ENCODE results near the gene SHMT1.

Gene SHMT1

DNA sequence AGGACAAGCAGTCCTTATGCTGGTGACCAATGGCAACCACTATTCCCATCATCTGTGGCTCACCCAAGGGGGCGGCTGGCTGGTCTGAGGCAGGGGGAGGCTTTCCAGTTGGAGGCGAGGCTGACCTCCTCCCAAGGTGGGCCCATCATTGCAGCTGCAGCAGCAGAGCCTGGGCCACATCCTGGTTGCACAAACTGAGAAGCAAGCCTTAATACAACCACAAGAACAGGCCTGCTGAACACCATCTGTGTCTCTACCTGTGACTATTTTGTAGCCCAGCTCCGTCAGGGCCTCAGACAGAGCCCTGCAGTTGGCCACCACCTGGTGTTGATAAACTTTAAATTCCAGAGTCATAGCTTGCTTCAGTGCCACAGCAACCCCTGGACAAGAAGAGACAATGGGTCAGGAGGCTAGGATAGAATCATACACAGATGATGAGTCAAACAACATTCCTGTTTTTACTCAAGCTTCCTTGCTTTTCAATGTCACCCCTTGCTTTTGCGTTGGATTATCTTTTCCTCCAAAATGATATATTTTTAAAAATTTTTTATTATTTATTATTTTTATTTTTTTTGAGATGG is 30.4 kb downstream of the SHMT1 start:
- H3K4me3 ChIP-seq (ENCODE audit: low read depth, low read length), result no peak overlapping the region
- DNase-seq (ENCODE audit: low read depth), result no peak
- TF ChIP-seq, protein P1, sequence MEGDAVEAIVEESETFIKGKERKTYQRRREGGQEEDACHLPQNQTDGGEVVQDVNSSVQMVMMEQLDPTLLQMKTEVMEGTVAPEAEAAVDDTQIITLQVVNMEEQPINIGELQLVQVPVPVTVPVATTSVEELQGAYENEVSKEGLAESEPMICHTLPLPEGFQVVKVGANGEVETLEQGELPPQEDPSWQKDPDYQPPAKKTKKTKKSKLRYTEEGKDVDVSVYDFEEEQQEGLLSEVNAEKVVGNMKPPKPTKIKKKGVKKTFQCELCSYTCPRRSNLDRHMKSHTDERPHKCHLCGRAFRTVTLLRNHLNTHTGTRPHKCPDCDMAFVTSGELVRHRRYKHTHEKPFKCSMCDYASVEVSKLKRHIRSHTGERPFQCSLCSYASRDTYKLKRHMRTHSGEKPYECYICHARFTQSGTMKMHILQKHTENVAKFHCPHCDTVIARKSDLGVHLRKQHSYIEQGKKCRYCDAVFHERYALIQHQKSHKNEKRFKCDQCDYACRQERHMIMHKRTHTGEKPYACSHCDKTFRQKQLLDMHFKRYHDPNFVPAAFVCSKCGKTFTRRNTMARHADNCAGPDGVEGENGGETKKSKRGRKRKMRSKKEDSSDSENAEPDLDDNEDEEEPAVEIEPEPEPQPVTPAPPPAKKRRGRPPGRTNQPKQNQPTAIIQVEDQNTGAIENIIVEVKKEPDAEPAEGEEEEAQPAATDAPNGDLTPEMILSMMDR (IDR thresholded peaks at IDR 0.05; ENCODE audit: low read depth, low read length, missing control alignments), result no peak

DNA sequence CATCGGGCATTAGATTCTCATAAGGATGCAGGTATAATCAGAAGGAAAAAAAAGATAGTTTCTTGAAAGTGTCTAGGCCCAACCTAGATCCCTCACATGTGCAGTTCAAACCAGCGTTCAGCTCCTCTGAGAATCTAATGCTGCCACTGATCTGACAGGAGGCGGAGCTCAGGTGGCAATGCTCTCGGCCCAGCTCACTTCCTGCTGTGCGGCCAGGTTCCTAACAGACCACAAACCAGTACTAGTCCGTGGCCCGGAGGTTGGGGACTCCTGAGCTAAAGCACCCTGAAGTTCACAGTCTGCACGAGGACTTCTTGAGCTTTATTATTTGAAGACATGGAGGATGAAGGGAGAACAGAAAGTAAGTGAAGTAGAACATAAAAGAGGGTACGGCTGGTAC is 31.5 kb downstream of the SHMT1 start:
- H3K4me3 ChIP-seq (ENCODE audit: low read depth, low read length), result no peak overlapping the region
- TF ChIP-seq, protein P1 (IDR thresholded peaks at IDR 0.05; ENCODE audit: low read depth, low read length, missing control alignments), result no peak
- no peak for DNase-seq (ENCODE audit: low read depth)

DNA sequence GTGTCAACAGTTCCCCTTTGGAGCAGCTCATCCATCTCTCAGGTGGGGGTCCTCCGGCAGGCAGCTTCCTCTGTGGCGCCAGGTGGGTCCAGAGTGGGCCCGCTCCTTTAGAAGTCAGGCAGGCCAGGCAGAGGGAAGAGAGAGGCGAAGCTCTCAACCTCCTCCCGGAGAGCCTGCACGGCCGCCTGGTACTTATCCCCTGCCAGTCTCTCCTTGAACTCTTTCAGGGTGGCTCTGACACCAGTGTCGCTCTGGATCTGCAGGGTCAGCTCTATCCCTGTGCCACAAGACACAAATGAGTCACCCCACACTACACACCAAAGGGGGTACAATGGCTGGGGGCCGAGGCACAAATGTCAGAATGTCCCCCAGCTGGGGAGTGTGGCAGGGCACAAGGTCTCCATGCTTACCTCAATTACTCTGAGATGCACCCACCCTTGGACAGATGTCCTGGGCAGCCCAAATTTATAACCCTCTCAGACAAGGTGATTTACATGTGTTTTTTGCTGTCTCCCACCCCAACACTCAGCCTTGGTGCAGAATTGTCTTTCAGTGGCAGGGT is 34.6 kb downstream of the SHMT1 start:
- DNase-seq (ENCODE audit: low read depth), result no peak
- H3K4me3 ChIP-seq (ENCODE audit: low read depth, low read length), result no peak overlapping the region
- TF ChIP-seq, protein P1 (IDR thresholded peaks at IDR 0.05; ENCODE audit: low read depth, low read length, missing control alignments), result no peak

DNA sequence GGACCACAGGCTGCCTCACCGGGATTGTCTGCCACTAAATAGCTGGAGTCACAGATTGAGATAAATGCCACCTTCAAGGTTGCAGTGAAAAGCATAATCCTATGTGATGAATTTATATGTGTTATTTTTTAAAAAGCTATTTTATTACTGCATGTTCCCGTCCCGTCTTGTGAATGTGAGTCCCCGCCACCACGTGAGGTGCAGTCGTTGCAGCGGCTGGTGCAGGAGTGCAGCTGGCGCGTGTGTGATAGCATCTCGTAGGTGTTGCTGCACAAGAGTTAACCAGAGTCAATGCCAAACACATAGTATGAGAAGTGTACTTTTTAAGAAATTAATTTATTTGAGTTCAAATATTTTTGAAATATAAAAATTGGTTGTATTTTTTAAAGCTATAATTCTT is 35.8 kb downstream of the SHMT1 start:
- no peak for DNase-seq (ENCODE audit: low read depth)
- TF ChIP-seq, protein P1 (IDR thresholded peaks at IDR 0.05; ENCODE audit: low read depth, low read length, missing control alignments), result no peak
- no peak overlapping the region for H3K4me3 ChIP-seq (ENCODE audit: low read depth, low read length)

DNA sequence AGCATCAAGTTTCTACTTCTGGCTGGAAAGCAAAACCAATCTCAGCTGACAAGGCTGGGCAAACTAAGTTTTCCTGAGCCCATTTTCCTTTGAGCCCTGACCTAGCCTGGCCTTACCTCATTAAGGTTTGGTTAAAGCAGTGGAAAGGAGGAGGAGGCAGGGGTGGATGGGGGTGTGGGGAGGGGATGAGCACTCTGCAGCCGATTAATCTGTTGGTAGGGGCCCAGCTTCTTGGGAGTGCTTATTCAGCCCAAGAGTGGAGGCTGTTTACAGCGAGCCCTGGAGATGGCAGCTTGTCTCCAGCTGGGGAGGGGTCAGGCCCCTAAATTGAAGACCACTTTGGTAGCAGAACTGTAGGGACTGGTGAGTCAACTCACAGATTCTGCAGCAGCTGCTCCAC is 36.3 kb downstream of the SHMT1 start:
- no peak overlapping the region for H3K4me3 ChIP-seq (ENCODE audit: low read depth, low read length)
- TF ChIP-seq, protein P1 (IDR thresholded peaks at IDR 0.05; ENCODE audit: low read depth, low read length, missing control alignments), result no peak
- DNase-seq (ENCODE audit: low read depth), result no peak

DNA sequence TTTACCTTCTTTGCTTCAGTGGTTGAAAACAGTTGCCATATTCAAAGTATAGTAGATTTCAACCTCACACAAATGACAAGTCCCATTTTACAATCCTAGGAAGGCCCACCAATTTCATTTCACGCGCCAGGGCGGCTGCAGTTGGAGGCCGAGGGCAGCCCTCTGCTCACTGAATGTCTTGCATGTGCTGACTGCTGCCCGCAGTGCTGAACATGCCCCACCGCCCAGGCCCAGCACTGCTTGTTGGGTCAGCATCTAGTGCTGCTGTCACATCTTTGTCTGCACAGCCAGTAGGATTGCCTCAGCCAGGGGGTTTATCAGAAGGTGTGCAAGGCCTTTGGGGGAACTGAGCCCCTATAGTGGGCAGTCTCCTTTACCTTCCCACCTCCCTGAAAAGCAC is 36.8 kb downstream of the SHMT1 start:
- TF ChIP-seq, protein P1 (IDR thresholded peaks at IDR 0.05; ENCODE audit: low read depth, low read length, missing control alignments), result no peak
- DNase-seq (ENCODE audit: low read depth), result no peak
- H3K4me3 ChIP-seq (ENCODE audit: low read depth, low read length), result no peak overlapping the region

DNA sequence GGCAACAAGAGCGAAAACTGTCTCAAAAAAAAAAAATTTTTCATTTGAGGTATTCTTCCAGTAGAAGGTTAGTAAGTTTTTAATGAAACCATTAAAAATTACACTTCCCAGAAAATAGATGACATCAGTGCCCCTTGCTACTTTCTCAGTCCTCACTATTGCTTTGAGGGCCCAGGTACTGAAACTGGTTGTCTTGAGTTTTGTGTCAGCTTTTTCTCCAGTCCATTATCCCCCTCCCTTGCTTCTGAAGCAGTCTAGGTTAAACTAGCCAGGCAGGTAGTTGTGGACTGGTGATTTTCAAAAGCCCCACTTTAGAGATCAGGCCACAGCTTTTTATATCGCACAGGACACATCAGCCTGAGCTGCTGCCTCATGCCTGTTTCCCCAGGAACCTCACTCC is 37.3 kb downstream of the SHMT1 start:
- TF ChIP-seq, protein P1 (IDR thresholded peaks at IDR 0.05; ENCODE audit: low read depth, low read length, missing control alignments), result no peak
- H3K4me3 ChIP-seq (ENCODE audit: low read depth, low read length), result no peak overlapping the region
- DNase-seq (ENCODE audit: low read depth), result no peak
